WTC11 (cell line): ENCODE results near the gene ANXA2. TPM values are rescaled to one million over a fixed set of nuclear protein-coding genes. Genes with fewer than 3 reads are reported as not detected.

ENCODE experiments used
- ATAC-seq: fragments of 200-7000 bp; cut with Tn5 transposase; 2 replicates; pipeline ENCODE4 v1.10.0; 2021; ENCODE audit warnings: mild to moderate bottlenecking, moderate library complexity
- CTCF ChIA-PET: fragments of 300-600 bp; sonication (Branson Sonifier 250); formaldehyde crosslinking; loops from one replicate; lab custom pipeline; 2021; ENCODE audit warnings: antibody characterized with exemption; lab: Charles Lee
- POLR2A ChIA-PET: fragments of 350-600 bp; sonication (Branson Sonifier 250); formaldehyde crosslinking; loops from one replicate; lab custom pipeline; 2021; ENCODE audit warnings: antibody characterized with exemption; lab: Charles Lee
- DNase-seq: peaks from one replicate; pipeline ENCODE4 v3.0.0; 2021; ENCODE audit warnings: low spot score
- H3K27ac Mint-ChIP-seq: 2 replicates; pipeline ENCODE4 v1.8.0; 2021; ENCODE audit warnings: mixed read lengths
- H3K27me3 Mint-ChIP-seq: 2 replicates; pipeline ENCODE4 v1.8.0; 2021; ENCODE audit warnings: low read depth, mild to moderate bottlenecking, moderate library complexity, mixed read lengths
- H3K36me3 Mint-ChIP-seq: 2 replicates; pipeline ENCODE4 v1.8.0; 2021; ENCODE audit warnings: mixed read lengths
- H3K4me1 Mint-ChIP-seq: 2 replicates; pipeline ENCODE4 v1.8.0; 2022; ENCODE audit warnings: mixed read lengths
- H3K4me3 Mint-ChIP-seq: 2 replicates; pipeline ENCODE4 v1.8.0; 2021; ENCODE audit warnings: mild to moderate bottlenecking, moderate library complexity, mixed read lengths
- H3K9me3 Mint-ChIP-seq: 2 replicates; pipeline ENCODE4 v1.8.0; 2021; ENCODE audit warnings: mixed read lengths
- AR ChIP-seq: fragments of 250-450 bp; sonication (Bioruptor Pico); IDR thresholded peaks from 2 replicates; pipeline ENCODE4 v1.9.0; 2021; ENCODE audit warnings: mild to moderate bottlenecking
- CTCF ChIP-seq: fragments of 200-600 bp; IDR thresholded peaks from 2 replicates; pipeline ENCODE4 v1.8.0; 2022; ENCODE audit warnings: antibody characterized with exemption
- EMX1 ChIP-seq: fragments of 250-450 bp; sonication (Bioruptor Pico); IDR thresholded peaks from 2 replicates; pipeline ENCODE4 v1.8.0; 2021; ENCODE audit warnings: mild to moderate bottlenecking
- FOXJ3 ChIP-seq: sonication (generic); formaldehyde crosslinking; IDR thresholded peaks from 2 replicates; pipeline ENCODE4 v1.9.0; 2021; ENCODE audit warnings: missing genetic modification reagents, mild to moderate bottlenecking, borderline replicate concordance
- FOXP1 ChIP-seq: sonication (generic); formaldehyde crosslinking; IDR thresholded peaks from 2 replicates; pipeline ENCODE4 v1.8.0; 2022; ENCODE audit warnings: missing genetic modification reagents, mild to moderate bottlenecking, moderate library complexity, borderline replicate concordance
- GRHL2 ChIP-seq: fragments of 250-450 bp; sonication (Bioruptor Pico); IDR thresholded peaks from 2 replicates; pipeline ENCODE4 v1.8.0; 2022; ENCODE audit warnings: mild to moderate bottlenecking, moderate library complexity; ENCODE audit not compliant: insufficient replicate concordance, severe bottlenecking
- GTF2I ChIP-seq: fragments of 250-450 bp; sonication (Bioruptor Pico); conservative IDR thresholded peaks from 2 replicates; pipeline ENCODE4 v1.4.0; 2021; ENCODE audit warnings: mild to moderate bottlenecking
- IRF2 ChIP-seq: sonication (generic); formaldehyde crosslinking; IDR thresholded peaks from 2 replicates; pipeline ENCODE4 v1.8.0; 2022; ENCODE audit warnings: low read depth, missing genetic modification reagents, borderline replicate concordance
- JAZF1 ChIP-seq: fragments of 250-450 bp; sonication (Bioruptor Pico); IDR thresholded peaks from 2 replicates; pipeline ENCODE4 v1.9.0; 2021; ENCODE audit warnings: moderate library complexity, mild to moderate bottlenecking, inconsistent platforms
- KAT7 ChIP-seq: sonication (generic); formaldehyde crosslinking; IDR thresholded peaks from 2 replicates; pipeline ENCODE4 v1.8.1; 2023; ENCODE audit warnings: missing genetic modification reagents, mild to moderate bottlenecking, borderline replicate concordance
- MYBL2 ChIP-seq: sonication (generic); formaldehyde crosslinking; IDR thresholded peaks from 2 replicates; pipeline ENCODE4 v1.8.1; 2023; ENCODE audit warnings: mild to moderate bottlenecking, moderate library complexity, missing genetic modification reagents
- NFATC4 ChIP-seq: fragments of 250-450 bp; sonication (Bioruptor Pico); IDR thresholded peaks from 2 replicates; pipeline ENCODE4 v1.9.0; 2021; ENCODE audit warnings: mild to moderate bottlenecking
- NFE2L1 ChIP-seq: sonication (generic); formaldehyde crosslinking; IDR thresholded peaks from 2 replicates; pipeline ENCODE4 v1.8.1; 2023; ENCODE audit warnings: missing genetic modification reagents
- NFYB ChIP-seq: sonication (generic); formaldehyde crosslinking; conservative IDR thresholded peaks from 2 replicates; pipeline ENCODE4 v1.8.0; 2022; ENCODE audit warnings: low read depth, missing genetic modification reagents
- OVOL2 ChIP-seq: fragments of 250-450 bp; sonication (Bioruptor Pico); IDR thresholded peaks from 2 replicates; pipeline ENCODE4 v1.9.0; 2021; ENCODE audit warnings: mild to moderate bottlenecking, borderline replicate concordance
- USF1 ChIP-seq: sonication (generic); formaldehyde crosslinking; IDR thresholded peaks from 2 replicates; pipeline ENCODE4 v1.8.0; 2022; ENCODE audit warnings: mild to moderate bottlenecking, missing genetic modification reagents
- ZBTB21 ChIP-seq: sonication (generic); formaldehyde crosslinking; IDR thresholded peaks from 2 replicates; pipeline ENCODE4 v1.8.1; 2023; ENCODE audit warnings: mild to moderate bottlenecking, missing genetic modification reagents, borderline replicate concordance
- ZNF121 ChIP-seq: sonication (generic); formaldehyde crosslinking; IDR thresholded peaks from 2 replicates; pipeline ENCODE4 v1.8.0; 2023; ENCODE audit warnings: missing genetic modification reagents
- ZNF138 ChIP-seq: sonication (generic); formaldehyde crosslinking; conservative IDR thresholded peaks from 2 replicates; pipeline ENCODE4 v1.8.1; 2022; ENCODE audit warnings: mild to moderate bottlenecking, moderate library complexity, missing genetic modification reagents
- ZNF219 ChIP-seq: sonication (generic); formaldehyde crosslinking; IDR thresholded peaks from 2 replicates; pipeline ENCODE4 v1.8.0; 2023; ENCODE audit warnings: missing genetic modification reagents, mild to moderate bottlenecking, borderline replicate concordance
- ZNF423 ChIP-seq: fragments of 250-450 bp; sonication (Bioruptor Pico); IDR thresholded peaks from 2 replicates; pipeline ENCODE4 v2.1.2; 2022; ENCODE audit warnings: mild to moderate bottlenecking, moderate library complexity
- total RNA-seq: library from RNA; stranded (reverse); gene quantifications from 3 replicates; pipeline ENCODE4 v1.2.3, GENCODE V29; 2021
- TF ChIP-seq, protein P1 (sequence below): sonication (generic); formaldehyde crosslinking; IDR thresholded peaks from 2 replicates; pipeline ENCODE4 v1.8.1; 2023; ENCODE audit warnings: mild to moderate bottlenecking, missing genetic modification reagents, borderline replicate concordance
- TF ChIP-seq, protein P2 (sequence below): fragments of 250-450 bp; sonication (Bioruptor Pico); IDR thresholded peaks from 2 replicates; pipeline ENCODE4 v1.8.0; 2021; ENCODE audit warnings: mild to moderate bottlenecking
- TF ChIP-seq, protein P3 (sequence below): sonication (generic); formaldehyde crosslinking; IDR thresholded peaks from 2 replicates; pipeline ENCODE4 v1.8.0; 2022; ENCODE audit warnings: mild to moderate bottlenecking, missing genetic modification reagents
- TF ChIP-seq, protein P4 (sequence below): sonication (generic); formaldehyde crosslinking; IDR thresholded peaks from 2 replicates; pipeline ENCODE4 v1.8.1; 2022; ENCODE audit warnings: mild to moderate bottlenecking, missing genetic modification reagents, moderate library complexity, borderline replicate concordance

Gene ANXA2
- total RNA-seq, 1 experiment from 2014 or later = 152 TPM

GRCh38 chr15:60320365-60320764 lies 77.4 kb downstream of the ANXA2 start:
- Mint-ChIP-seq H3K27ac (no peak overlapping the region), H3K36me3 (no peaks in the 10 kb centered on the region), H3K9me3 (no peaks in the 10 kb centered on the region; the same call in 1 of the 2 replicates), H3K27me3 (no peaks in the 10 kb centered on the region), H3K4me3 (no peak overlapping the region), H3K4me1 (peaks cover 28% of the 10 kb centered on the region)
- TF ChIP-seq ZBTB21 (CRISPR knock-in tag) (no peak), FOXP1 (CRISPR knock-in tag) (no peak), JAZF1 (CRISPR knock-in tag) (no peak), MYBL2 (CRISPR knock-in tag) (no peak), ZNF121 (no peak), KAT7 (no peak), IRF2 (CRISPR knock-in tag) (no peak), GRHL2 (no peak), GTF2I (no peak), NFE2L1 (CRISPR knock-in tag) (no peak)
- TF ChIP-seq, protein P1, sequence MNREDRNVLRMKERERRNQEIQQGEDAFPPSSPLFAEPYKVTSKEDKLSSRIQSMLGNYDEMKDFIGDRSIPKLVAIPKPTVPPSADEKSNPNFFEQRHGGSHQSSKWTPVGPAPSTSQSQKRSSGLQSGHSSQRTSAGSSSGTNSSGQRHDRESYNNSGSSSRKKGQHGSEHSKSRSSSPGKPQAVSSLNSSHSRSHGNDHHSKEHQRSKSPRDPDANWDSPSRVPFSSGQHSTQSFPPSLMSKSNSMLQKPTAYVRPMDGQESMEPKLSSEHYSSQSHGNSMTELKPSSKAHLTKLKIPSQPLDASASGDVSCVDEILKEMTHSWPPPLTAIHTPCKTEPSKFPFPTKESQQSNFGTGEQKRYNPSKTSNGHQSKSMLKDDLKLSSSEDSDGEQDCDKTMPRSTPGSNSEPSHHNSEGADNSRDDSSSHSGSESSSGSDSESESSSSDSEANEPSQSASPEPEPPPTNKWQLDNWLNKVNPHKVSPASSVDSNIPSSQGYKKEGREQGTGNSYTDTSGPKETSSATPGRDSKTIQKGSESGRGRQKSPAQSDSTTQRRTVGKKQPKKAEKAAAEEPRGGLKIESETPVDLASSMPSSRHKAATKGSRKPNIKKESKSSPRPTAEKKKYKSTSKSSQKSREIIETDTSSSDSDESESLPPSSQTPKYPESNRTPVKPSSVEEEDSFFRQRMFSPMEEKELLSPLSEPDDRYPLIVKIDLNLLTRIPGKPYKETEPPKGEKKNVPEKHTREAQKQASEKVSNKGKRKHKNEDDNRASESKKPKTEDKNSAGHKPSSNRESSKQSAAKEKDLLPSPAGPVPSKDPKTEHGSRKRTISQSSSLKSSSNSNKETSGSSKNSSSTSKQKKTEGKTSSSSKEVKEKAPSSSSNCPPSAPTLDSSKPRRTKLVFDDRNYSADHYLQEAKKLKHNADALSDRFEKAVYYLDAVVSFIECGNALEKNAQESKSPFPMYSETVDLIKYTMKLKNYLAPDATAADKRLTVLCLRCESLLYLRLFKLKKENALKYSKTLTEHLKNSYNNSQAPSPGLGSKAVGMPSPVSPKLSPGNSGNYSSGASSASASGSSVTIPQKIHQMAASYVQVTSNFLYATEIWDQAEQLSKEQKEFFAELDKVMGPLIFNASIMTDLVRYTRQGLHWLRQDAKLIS (CRISPR knock-in tag) = no peak
- TF ChIP-seq, protein P2, sequence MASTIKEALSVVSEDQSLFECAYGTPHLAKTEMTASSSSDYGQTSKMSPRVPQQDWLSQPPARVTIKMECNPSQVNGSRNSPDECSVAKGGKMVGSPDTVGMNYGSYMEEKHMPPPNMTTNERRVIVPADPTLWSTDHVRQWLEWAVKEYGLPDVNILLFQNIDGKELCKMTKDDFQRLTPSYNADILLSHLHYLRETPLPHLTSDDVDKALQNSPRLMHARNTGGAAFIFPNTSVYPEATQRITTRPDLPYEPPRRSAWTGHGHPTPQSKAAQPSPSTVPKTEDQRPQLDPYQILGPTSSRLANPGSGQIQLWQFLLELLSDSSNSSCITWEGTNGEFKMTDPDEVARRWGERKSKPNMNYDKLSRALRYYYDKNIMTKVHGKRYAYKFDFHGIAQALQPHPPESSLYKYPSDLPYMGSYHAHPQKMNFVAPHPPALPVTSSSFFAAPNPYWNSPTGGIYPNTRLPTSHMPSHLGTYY (CRISPR knock-in tag) = no peak
- ChIA-PET CTCF (no interaction called here), POLR2A (no interaction called here)
- ATAC-seq (no peak), DNase-seq (no peak)

GRCh38 chr15:60318216-60318867 lies 79.4 kb downstream of the ANXA2 start:
- ChIA-PET CTCF (no interaction called here), POLR2A (no interaction called here)
- no peak overlapping the region for H3K27ac Mint-ChIP-seq
- peaks cover 8% of the 10 kb centered on the region for H3K4me1 Mint-ChIP-seq
- no peaks in the 10 kb centered on the region for H3K36me3 Mint-ChIP-seq
- H3K4me3 Mint-ChIP-seq = no peak overlapping the region
- H3K27me3 Mint-ChIP-seq = no peaks in the 10 kb centered on the region
- no peaks in the 10 kb centered on the region; the same call in 1 of the 2 replicates for H3K9me3 Mint-ChIP-seq
- ATAC-seq (no peak), DNase-seq (no peak)
- TF ChIP-seq USF1 (CRISPR knock-in tag) (no peak), GTF2I (no peak), FOXJ3 (CRISPR knock-in tag) (no peak), ZNF138 (CRISPR knock-in tag) (no peak), EMX1 (no peak), CTCF (no peak), AR (CRISPR knock-in tag) (no peak), ZNF423 (CRISPR knock-in tag) (no peak), NFATC4 (CRISPR knock-in tag) (no peak), NFYB (CRISPR knock-in tag) (no peak), ZNF219 (no peak), OVOL2 (CRISPR knock-in tag) (no peak)
- TF ChIP-seq, protein P3, sequence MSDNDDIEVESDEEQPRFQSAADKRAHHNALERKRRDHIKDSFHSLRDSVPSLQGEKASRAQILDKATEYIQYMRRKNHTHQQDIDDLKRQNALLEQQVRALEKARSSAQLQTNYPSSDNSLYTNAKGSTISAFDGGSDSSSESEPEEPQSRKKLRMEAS (CRISPR knock-in tag) = no peak
- TF ChIP-seq, protein P4, sequence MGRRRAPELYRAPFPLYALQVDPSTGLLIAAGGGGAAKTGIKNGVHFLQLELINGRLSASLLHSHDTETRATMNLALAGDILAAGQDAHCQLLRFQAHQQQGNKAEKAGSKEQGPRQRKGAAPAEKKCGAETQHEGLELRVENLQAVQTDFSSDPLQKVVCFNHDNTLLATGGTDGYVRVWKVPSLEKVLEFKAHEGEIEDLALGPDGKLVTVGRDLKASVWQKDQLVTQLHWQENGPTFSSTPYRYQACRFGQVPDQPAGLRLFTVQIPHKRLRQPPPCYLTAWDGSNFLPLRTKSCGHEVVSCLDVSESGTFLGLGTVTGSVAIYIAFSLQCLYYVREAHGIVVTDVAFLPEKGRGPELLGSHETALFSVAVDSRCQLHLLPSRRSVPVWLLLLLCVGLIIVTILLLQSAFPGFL (CRISPR knock-in tag) = no peak
